HG03460 (cell line): ENCODE data around the gene INF2.
"Not testable (repeated sequence)": the region's sequence is repeated elsewhere in the genome, so short reads cannot be mapped to it uniquely, and the experiment has no call there.

Source experiments
- ATAC-seq: cut with Tn5 transposase; IDR thresholded peaks from one replicate; pipeline ENCODE4 v1.9.1; 2021; ENCODE audit not compliant: unreplicated experiment

The INF2 gene

GRCh38 chr14:104689109-104689880 is at the start of gene INF2:
INF2 (plus strand) TSS chr14:104689618; CDS start chr14:104701366, 11,748 bp downstream.
- no peak for ATAC-seq

GRCh38 chr14:104639885-104640548 is 49.4 kb upstream of the INF2 start:
- no peak for ATAC-seq

GRCh38 chr14:104640681-104641080 is 48.7 kb upstream of the INF2 start:
- ATAC-seq, result no peak

- no peak for ATAC-seq
Measured at GRCh38 chr14:104641753-104642539, 47.5 kb upstream of the INF2 start.

DNA sequence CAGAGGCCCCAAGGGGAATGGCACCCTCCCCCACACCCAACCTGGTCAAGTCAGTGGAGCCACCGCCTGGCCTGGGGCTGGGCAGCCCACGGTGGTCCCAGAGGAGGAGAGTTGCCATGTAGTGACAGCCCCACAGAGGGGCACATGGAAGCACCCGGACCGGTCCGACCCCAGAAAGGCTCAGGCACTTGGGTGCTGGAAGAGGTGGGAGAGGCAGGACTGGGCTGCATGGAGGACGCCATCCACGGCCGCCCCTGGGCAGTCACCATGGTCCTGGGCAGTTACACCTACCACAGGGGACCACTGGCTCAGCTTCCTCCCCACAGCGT is 46.9 kb upstream of the INF2 start:
- ATAC-seq, result no peak

DNA sequence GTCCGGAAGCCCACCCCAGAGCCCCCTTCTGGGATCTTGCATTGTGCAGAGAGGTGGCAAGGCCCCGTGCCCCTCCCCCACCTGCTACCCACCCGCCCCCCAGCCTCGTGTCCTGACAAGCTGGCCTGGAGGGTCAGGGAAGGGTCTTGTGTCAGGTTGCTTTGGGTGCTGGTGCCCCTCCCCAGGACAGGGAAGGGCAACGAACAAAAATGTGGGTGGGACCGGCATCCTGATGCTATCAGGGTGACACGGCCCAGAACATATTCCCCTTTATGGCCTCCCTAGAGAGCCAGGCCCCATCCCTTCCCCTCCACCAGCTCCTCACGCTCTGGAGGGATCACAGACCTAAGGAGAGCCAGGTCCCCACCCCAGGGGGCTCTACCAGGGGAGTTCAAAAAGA is 46.1 kb upstream of the INF2 start:
- no peak for ATAC-seq

GRCh38 chr14:104644091-104644635 is 45.3 kb upstream of the INF2 start:
- no peak for ATAC-seq

DNA sequence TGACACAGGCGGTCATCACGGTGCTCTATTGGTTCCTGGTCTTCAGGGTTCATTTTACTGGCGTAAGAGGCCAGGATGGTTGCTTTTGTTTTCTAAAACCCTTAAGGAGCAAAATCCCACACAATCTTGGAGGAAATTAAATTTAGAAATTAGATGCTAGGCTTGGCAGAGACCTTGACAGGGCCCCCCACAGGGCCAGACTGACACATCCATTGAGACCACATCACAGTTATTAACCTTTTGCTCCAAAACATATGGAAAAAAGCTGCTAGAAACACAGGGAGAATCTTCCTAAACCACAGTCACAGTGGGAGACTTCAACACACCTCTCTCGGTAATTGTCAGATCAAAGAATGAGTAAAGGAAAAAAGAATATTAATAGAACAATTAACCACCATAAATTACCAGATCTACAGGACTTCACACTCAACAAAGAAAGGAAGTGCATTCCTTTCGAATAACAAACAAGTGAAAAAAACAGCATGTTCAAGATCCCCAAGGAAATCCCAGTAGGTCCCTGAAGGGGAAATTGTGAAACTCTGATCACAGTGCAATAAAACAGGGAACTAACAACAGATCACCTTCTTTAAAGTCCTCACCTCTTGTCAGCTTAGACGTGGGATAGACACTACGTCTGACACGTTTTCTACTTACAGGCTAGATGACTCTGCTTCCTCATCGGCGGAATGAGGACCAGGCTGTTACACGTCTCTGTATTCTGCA is 44.6 kb upstream of the INF2 start:
- ATAC-seq, result no peak

- ATAC-seq, result no peak
Measured at GRCh38 chr14:104647467-104648043, 41.9 kb upstream of the INF2 start.

DNA sequence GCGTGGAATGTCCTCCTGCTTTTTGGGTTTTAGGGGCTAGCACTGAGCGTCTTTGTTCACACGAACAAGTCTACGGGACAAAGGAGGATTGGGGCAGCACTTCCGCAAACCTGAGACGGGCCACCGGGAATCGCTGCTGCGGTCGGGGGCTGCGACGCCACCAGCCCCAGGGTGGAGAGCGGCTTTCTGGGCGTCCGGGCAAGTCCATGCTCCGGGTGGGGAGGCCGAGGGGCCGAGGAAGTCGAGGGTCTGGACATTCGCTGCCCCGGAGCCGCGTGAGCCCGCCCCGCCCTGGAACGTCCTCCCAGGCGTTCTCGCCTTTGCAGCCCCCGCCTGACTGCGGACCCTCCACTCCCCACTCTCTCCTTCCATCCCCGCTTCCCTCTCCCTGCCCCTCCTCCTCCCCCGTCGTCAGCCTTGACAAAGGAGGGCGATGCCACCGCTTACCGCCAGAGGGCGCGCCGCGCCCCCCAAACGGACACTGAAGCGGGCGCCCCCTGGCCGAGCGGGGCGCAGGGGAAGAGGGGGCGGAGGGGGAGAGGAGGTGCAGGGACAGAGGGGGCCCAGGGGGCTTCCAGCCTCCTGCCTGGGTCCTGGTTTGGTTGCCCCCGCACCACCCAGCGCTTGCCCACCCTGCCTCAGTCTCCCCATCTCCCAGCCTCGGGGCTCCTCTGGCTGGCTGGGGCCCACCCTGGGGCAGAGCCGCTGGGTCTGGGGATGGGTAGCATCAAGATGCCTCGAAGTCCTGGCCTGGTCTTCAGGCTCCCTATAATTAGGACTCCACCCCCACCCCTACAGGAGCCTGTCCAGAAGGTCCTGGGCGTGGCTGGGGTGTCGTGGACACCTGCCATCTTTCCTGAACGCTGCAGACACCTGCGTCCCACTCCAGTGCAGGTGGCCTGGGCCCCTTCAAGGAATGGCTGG is 39.1 kb upstream of the INF2 start:
- ATAC-seq, result peak; percentile 69

DNA sequence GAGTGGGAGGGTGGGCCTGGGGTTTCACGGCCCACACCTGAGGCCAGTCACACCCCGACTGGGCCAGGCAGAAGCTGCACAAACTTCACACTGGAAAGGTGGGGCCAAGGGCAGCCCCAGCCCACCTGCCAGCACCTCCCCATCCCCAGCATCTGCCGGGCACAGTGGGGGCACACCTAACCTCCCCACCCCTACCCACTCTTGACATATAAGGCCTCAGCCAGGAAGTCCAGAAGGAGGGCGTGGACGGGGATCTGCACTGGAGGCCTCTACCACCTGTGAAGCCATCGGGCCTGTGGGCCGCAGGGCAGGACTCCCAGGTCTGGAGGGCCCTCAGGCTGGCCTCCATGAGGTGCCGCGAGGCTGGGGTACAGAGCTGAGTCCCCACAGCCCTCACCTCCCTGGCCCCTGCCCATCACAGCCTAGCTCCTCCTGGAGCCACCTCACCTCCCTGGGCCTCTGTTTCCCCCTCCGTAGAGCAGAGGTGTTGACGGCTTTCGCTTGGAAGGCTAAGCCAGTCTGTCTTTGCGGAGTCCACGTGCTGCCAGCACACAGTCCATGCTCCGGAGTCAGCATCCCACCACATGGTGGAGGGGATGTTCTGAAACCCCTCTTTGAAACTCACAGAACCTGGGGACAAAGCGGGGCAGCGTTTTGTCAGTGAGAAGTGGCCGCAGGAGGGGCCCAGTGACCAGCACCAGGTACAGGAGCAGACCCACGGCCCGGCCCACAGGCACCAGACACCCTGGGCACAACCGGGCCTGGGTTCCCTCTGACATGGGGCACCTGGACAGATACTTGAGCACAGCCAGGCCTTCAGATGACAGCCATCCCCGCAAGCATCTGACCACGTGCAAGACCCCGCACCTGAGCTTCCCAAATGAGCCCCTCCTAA is 38.2 kb upstream of the INF2 start:
- no peak for ATAC-seq

DNA sequence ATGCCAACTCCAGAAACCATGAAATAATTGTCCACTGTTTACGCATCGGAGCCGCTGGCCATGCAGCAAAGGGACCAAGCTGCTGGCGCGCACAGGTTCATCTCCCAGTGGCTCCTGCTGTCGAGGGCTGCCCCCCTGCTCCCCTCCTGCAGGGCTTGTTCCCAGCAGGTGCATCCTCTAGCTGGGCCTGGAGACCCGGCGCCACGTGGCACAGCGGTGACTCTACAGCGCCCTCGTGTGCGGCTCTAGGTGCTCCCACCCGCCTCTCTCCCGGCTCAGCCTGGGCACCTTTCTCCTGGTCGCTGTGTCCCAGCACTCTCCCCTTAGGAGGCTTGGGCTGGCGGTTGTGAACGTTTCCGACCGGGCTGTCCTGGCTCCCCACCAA is 37.5 kb upstream of the INF2 start:
- no peak for ATAC-seq

DNA sequence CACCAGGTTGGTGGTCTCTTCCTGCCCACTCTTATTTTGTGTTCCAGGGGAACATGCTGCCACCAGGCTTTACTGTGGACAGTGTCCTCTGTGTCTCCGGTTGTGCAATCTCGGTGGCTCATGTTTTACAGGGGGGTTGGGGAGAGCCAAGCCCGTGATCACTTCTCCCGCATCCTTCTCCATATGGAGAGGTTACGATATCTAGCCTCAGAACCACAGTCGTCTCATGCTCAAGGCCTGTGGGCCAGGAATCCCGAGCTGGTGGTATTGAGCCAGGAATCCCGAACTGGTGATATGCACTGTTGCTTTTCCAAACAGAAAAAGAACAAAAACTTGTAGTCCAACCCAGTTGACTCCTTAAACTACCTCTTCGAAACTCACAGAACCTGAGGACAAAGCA is 37.0 kb upstream of the INF2 start:
- ATAC-seq, result no peak

DNA sequence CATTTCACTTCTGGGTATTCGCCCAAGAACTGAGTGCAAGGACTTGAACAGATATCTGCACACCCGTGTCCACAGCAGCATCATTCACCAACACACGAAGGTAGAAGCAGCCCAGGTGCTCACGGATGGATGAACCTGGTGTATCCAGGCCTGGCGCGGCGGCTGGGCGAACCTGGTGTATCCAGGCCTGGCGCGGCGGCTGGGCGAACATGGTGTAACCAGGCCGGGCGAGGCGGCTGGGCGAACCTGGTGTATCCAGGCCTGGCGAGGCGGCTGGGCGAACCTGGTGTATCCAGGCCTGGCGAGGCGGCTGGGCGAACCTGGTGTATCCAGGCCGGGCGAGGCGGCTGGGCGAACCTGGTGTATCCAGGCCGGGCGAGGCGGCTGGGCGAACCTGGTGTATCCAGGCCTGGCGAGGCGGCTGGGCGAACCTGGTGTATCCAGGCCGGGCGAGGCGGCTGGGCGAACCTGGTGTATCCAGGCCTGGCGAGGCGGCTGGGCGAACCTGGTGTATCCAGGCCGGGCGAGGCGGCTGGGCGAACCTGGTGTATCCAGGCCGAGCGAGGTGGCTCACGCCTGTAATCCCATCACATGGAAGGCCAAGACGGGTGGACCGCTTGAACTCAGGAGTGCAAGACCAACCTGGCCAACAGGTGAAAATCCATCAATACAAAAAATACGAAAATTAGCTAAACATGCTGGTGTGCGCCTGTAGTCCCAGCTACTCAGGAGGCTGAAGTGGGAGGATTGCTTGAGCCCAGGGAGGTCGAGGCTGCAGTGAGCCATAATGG is 36.1 kb upstream of the INF2 start:
- not testable (repeated sequence) for ATAC-seq

- ATAC-seq, result no peak
Measured at GRCh38 chr14:104654119-104654518, 35.3 kb upstream of the INF2 start.

DNA sequence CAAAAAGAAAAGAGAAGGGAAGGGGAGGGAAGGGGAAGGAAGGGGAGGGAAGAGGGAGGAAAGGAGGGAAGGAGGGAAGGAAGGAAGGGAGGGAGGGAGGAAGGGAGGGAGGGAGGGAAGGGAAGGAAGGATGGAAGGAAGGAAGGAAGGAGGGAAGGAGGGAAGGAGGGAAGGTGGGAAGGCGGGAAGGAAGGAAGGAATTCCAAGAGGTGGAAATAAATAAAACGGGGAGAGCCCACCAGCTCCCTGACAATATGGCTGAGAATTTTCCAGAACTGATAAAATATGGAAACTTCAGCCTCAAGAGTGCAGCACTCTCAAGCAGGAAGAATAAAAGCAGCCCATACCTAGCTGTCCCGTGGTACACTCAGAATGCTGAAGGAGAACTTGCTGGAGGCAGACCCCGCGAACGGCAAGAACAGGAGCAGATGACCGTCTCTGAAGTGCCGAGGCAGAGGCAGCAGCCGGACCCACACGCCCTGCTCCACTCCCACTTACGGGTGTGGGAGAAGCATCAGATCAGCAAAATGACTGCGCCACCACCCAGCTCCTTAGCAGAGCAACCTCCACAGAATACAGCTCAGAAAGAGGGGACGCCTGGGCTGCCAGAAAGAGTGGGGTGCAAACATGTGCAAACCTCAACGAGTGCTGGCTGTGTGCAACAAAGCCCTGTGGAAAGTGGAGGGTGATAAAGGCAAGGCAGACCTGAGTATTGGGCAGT is 34.1 kb upstream of the INF2 start:
- ATAC-seq, result no peak

- no peak for ATAC-seq
Measured at GRCh38 chr14:104656014-104656714, 33.3 kb upstream of the INF2 start.
